IPS-11a (cell line): ENCODE data around the gene LCE1A.

Source experiments
- H3K4me3 ChIP-seq: one replicate; pipeline ENCODE4 v1.5.1; 2013; ENCODE audit warnings: low read depth, low read length, control low read depth

Gene LCE1A

GRCh38 chr1:152827173-152827572, at the start of gene LCE1A:
Gene LCE1A, plus strand, starts transcription at chr1:152827473. Its CDS starts 0 bp downstream, at chr1:152827473.
- no peak within 1 kb of the TSS for H3K4me3 ChIP-seq

- H3K4me3 ChIP-seq = no peak overlapping the region
Measured at GRCh38 chr1:152777510-152778137, 49.6 kb upstream of the LCE1A start.

- no peak overlapping the region for H3K4me3 ChIP-seq
Measured at GRCh38 chr1:152783095-152783494, 44.2 kb upstream of the LCE1A start.

GRCh38 chr1:152786077-152786476, 41.2 kb upstream of the LCE1A start, which contains the start of gene LCE1E:
Gene LCE1E, plus strand, starts transcription at chr1:152786257. Its CDS starts 1,043 bp downstream, at chr1:152787300.
- H3K4me3 ChIP-seq = no peak within 1 kb of the TSS

GRCh38 chr1:152795686-152796085, 31.6 kb upstream of the LCE1A start:
- H3K4me3 ChIP-seq = no peak overlapping the region

- no peak within 1 kb of the TSS for H3K4me3 ChIP-seq
Measured at GRCh38 chr1:152796421-152796820, 30.9 kb upstream of the LCE1A start, which contains the start of gene LCE1D. Gene LCE1D, plus strand, starts transcription at chr1:152796721. Its CDS starts 1,074 bp downstream, at chr1:152797795.

GRCh38 chr1:152801333-152801732, 25.9 kb upstream of the LCE1A start:
- no peak overlapping the region for H3K4me3 ChIP-seq

GRCh38 chr1:152806576-152806975, 20.7 kb upstream of the LCE1A start, which contains the start of gene LCE1C:
Gene LCE1C, minus strand, starts transcription at chr1:152806651. Its CDS starts 1,173 bp downstream, at chr1:152805478.
- H3K4me3 ChIP-seq = no peak within 1 kb of the TSS

- no peak overlapping the region for H3K4me3 ChIP-seq
Measured at GRCh38 chr1:152811050-152811449, 16.2 kb upstream of the LCE1A start.

GRCh38 chr1:152811671-152812070, 15.6 kb upstream of the LCE1A start, which contains the start of gene LCE1B:
Gene LCE1B, plus strand, starts transcription at chr1:152811971. Its CDS starts 476 bp downstream, at chr1:152812447.
- H3K4me3 ChIP-seq = no peak within 1 kb of the TSS

- no peak overlapping the region for H3K4me3 ChIP-seq
Measured at GRCh38 chr1:152817309-152817708, 10.0 kb upstream of the LCE1A start.

- H3K4me3 ChIP-seq = no peak overlapping the region
Measured at GRCh38 chr1:152823294-152823693, 4.0 kb upstream of the LCE1A start.

GRCh38 chr1:152824964-152825363, 2.3 kb upstream of the LCE1A start:
- no peak overlapping the region for H3K4me3 ChIP-seq

- no peak overlapping the region for H3K4me3 ChIP-seq
Measured at GRCh38 chr1:152836870-152837269, 9.6 kb downstream of the LCE1A start.

GRCh38 chr1:152842556-152842955, 15.3 kb downstream of the LCE1A start, which contains the start of gene LCE6A:
Gene LCE6A, plus strand, starts transcription at chr1:152842856. Its CDS starts 665 bp downstream, at chr1:152843521.
- no peak within 1 kb of the TSS for H3K4me3 ChIP-seq

GRCh38 chr1:152855661-152856060, 28.4 kb downstream of the LCE1A start:
- H3K4me3 ChIP-seq = no peak overlapping the region

- no peak overlapping the region for H3K4me3 ChIP-seq
Measured at GRCh38 chr1:152858062-152858461, 30.8 kb downstream of the LCE1A start.

GRCh38 chr1:152859696-152860095, 32.4 kb downstream of the LCE1A start, which contains the start of gene LCE7A:
Gene LCE7A, plus strand, starts transcription at chr1:152859996. Its CDS starts 702 bp downstream, at chr1:152860698.
- H3K4me3 ChIP-seq = no peak within 1 kb of the TSS

- H3K4me3 ChIP-seq = no peak overlapping the region
Measured at GRCh38 chr1:152860129-152860528, 32.9 kb downstream of the LCE1A start.

GRCh38 chr1:152861374-152861773, 34.1 kb downstream of the LCE1A start:
- no peak overlapping the region for H3K4me3 ChIP-seq

- H3K4me3 ChIP-seq = no peak overlapping the region
Measured at GRCh38 chr1:152864443-152864842, 37.2 kb downstream of the LCE1A start.

- no peak overlapping the region for H3K4me3 ChIP-seq
Measured at GRCh38 chr1:152866321-152866720, 39.0 kb downstream of the LCE1A start.
